B cell (primary cell): ENCODE results near the gene GATA5.

Experiments used
- CTCF ChIP-seq: fragments of 200-600 bp; IDR thresholded peaks from one replicate; pipeline ENCODE4 v1.8.0; 2022; ENCODE audit warnings: antibody characterized with exemption, mild to moderate bottlenecking
- EZH2 ChIP-seq: IDR thresholded peaks from 2 replicates; pipeline ENCODE4 v1.6.1; 2012; ENCODE audit warnings: borderline replicate concordance, low read depth, mild to moderate bottlenecking, moderate library complexity, low read length; ENCODE audit not compliant: insufficient read depth, poor library complexity, severe bottlenecking

GRCh38 chr20:62459488-62459887 lies 16.3 kb downstream of the GATA5 start:
- TF ChIP-seq CTCF (no peak), EZH2 (no peak)
